ENCODE measurements around the gene GOLIM4. TPM values are rescaled to one million over a fixed set of nuclear protein-coding genes. Genes with fewer than 3 reads are reported as not detected.

GOLIM4 gene
- polyA plus RNA-seq, 1 experiment = 34.4 TPM

DNA sequence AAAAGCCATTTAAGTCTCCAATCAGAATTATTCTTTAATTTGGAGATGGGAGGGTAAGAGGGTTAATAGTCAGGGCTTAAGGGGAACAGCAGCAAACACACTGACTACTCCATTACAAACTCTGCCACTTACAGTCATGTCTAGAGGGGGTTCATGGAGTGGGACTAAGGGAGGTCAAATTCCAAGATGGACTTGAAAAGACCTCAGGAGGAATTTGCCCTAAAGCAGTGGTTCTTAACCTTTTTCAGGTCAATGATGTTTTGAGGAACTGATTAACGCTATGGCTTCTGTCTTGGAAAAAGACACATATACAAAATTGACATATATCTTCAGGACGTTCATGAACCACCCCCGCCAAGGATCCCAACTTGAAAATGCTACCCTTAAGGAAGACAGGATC, 13.9 kb downstream of the GOLIM4 start:
- ChIA-PET CTCF (interaction anchor here (1.2 to 1.9 kb wide), 2 partner anchors 34 to 41 kb away, joined by 6 to 7 read pairs; no protein-coding TSS in a partner anchor), POLR2A (interaction anchor here (1.5 kb wide), 1 partner anchor 15 kb away, joined by 4 read pairs; no protein-coding TSS in a partner anchor)
- H3K9me3 ChIP-seq (ENCODE audit: control insufficient read depth, insufficient read depth, low read length) = no peaks in the 10 kb centered on the region
- DNase-seq (ENCODE audit: low read depth, low spot score) = no peak
- H3K27me3 ChIP-seq (ENCODE audit: control insufficient read depth, insufficient read depth, low read length) = no peaks in the 10 kb centered on the region
- TF ChIP-seq, protein P1, sequence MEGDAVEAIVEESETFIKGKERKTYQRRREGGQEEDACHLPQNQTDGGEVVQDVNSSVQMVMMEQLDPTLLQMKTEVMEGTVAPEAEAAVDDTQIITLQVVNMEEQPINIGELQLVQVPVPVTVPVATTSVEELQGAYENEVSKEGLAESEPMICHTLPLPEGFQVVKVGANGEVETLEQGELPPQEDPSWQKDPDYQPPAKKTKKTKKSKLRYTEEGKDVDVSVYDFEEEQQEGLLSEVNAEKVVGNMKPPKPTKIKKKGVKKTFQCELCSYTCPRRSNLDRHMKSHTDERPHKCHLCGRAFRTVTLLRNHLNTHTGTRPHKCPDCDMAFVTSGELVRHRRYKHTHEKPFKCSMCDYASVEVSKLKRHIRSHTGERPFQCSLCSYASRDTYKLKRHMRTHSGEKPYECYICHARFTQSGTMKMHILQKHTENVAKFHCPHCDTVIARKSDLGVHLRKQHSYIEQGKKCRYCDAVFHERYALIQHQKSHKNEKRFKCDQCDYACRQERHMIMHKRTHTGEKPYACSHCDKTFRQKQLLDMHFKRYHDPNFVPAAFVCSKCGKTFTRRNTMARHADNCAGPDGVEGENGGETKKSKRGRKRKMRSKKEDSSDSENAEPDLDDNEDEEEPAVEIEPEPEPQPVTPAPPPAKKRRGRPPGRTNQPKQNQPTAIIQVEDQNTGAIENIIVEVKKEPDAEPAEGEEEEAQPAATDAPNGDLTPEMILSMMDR (IDR thresholded peaks at IDR 0.05; ENCODE audit: low read depth, low read length) = no peak
- H3K27ac ChIP-seq (ENCODE audit: low read depth, low read length) = no peak overlapping the region
- no peak overlapping the region for H3K4me3 ChIP-seq (ENCODE audit: low read depth, low read length)

DNA sequence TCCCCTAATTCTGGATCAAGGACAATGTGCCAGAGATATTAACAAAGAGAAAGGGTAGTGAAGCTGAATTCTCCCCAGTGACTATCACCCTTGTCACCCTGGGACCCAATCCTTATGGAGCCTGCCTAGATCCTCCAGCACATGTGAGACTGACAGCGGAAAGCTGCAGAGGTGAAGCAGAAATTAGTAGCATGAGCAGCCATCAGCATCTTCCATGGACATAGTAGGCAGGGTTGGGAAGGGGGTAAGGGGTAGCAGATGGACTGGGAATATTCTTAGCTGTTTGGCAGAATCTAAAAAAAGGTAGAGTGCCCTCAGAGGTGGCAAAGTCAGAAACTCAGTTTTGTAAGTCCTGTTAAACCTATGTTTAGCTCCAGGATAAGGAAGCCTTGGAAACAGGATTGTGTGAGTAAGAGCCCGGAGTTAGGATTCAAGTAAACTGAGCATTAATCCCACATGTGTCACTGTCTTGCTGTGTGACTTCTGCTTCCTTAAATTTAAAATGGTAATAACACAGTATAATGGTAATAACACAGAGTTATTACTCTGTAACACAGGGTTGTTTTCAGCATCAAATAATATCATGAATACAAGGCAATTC, 14.5 kb downstream of the GOLIM4 start:
- H3K4me3 ChIP-seq (ENCODE audit: low read depth, low read length) = no peak overlapping the region
- ChIA-PET POLR2A (interaction anchor here (1.5 kb wide), 1 partner anchor 15 kb away, joined by 4 read pairs; no protein-coding TSS in a partner anchor), CTCF (interaction anchor here (1.2 to 1.9 kb wide), 3 partner anchors 9 to 40 kb away, joined by 6 to 9 read pairs (median 7); no protein-coding TSS in a partner anchor)
- DNase-seq (ENCODE audit: low read depth, low spot score) = no peak
- no peak overlapping the region for H3K27ac ChIP-seq (ENCODE audit: low read depth, low read length)
- TF ChIP-seq, protein P1 (IDR thresholded peaks at IDR 0.05; ENCODE audit: low read depth, low read length) = no peak
- H3K9me3 ChIP-seq (ENCODE audit: control insufficient read depth, insufficient read depth, low read length) = no peaks in the 10 kb centered on the region
- no peaks in the 10 kb centered on the region for H3K27me3 ChIP-seq (ENCODE audit: control insufficient read depth, insufficient read depth, low read length)

DNA sequence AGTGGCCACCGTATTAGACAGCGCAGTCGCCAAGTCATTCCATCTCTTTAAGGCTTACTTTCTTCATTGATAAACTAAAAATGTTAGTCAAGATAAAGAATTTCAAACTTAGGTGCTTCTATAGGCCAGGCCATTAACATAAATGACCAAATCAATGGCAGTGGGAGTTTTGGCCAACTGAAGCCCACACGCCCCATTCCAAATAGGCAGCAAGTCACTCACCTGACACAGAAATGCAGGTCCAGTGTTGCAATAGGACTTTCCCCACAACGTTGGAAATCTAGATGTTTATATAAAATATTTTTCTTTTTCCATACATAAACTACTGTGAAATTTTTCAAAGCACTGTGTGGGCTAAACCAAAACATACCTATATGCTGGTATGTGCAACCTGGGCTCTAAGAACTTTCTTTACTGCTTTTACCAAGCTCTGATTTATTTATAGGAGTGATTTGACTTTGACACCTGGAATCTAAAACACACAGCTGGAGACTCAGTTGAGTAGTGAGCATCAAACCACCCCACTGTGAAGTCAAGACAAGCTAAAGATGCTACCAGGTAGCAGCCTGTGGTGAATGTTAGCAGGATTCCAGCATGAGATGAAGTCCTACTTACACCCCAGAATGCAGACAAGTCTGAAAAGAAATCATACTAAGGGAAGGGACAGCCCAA, 15.1 kb downstream of the GOLIM4 start:
- ChIA-PET CTCF (interaction anchor here (1.2 to 1.9 kb wide), 4 partner anchors 9 to 40 kb away, joined by 4 to 9 read pairs (median 6); no protein-coding TSS in a partner anchor), POLR2A (no interaction called here)
- TF ChIP-seq, protein P1 (IDR thresholded peaks at IDR 0.05; ENCODE audit: low read depth, low read length) = no peak
- DNase-seq (ENCODE audit: low read depth, low spot score) = no peak
- no peak overlapping the region for H3K4me3 ChIP-seq (ENCODE audit: low read depth, low read length)
- no peak overlapping the region for H3K27ac ChIP-seq (ENCODE audit: low read depth, low read length)
- H3K9me3 ChIP-seq (ENCODE audit: control insufficient read depth, insufficient read depth, low read length) = no peaks in the 10 kb centered on the region
- H3K27me3 ChIP-seq (ENCODE audit: control insufficient read depth, insufficient read depth, low read length) = no peaks in the 10 kb centered on the region

DNA sequence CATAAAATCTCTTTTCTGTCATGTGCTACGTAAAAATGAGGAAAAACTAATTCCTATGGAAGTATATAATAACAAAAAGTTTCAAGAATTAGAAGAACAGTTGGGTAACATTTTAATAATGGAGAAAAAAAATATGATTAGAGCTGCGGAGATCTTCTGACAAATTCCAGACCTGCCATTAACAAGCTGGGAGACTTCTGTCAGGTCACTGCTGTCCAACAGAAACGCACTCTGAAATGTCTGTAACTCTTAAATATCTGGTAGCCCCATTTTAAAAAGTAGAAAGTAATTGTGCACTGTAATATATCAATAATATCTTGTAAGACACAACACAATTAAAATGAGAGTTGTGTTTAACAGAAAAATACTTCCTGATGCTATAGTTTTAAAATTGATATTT, 15.7 kb downstream of the GOLIM4 start:
- no peak overlapping the region for H3K27ac ChIP-seq (ENCODE audit: low read depth, low read length)
- no peaks in the 10 kb centered on the region for H3K27me3 ChIP-seq (ENCODE audit: control insufficient read depth, insufficient read depth, low read length)
- no peaks in the 10 kb centered on the region for H3K9me3 ChIP-seq (ENCODE audit: control insufficient read depth, insufficient read depth, low read length)
- TF ChIP-seq, protein P1 (IDR thresholded peaks at IDR 0.05; ENCODE audit: low read depth, low read length) = no peak
- no peak for DNase-seq (ENCODE audit: low read depth, low spot score)
- no peak overlapping the region for H3K4me3 ChIP-seq (ENCODE audit: low read depth, low read length)
- ChIA-PET CTCF (interaction anchor here (1.6 to 1.9 kb wide), 3 partner anchors 10 to 33 kb away, joined by 4 to 9 read pairs (median 7); no protein-coding TSS in a partner anchor), POLR2A (no interaction called here)

DNA sequence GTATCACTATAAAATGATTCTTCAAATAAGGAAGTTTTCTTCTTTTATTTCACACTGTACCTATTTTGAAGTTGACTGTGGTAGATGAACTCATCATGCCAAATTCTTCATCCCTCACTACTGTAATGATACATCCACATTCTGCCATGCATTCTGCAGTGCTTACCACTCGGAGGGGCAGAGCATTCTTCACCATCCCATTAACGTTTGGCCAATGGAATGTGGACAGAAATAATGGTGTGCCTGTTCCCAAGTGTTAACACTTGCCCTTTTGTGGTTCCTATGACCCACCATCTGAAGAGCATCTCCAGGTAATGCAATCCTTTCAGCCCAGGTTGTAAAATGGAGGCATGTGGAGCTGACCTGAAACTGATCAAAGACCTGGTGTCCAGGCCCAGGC, 18.6 kb downstream of the GOLIM4 start:
- no peak overlapping the region for H3K27ac ChIP-seq (ENCODE audit: low read depth, low read length)
- no peaks in the 10 kb centered on the region for H3K9me3 ChIP-seq (ENCODE audit: control insufficient read depth, insufficient read depth, low read length)
- H3K27me3 ChIP-seq (ENCODE audit: control insufficient read depth, insufficient read depth, low read length) = no peaks in the 10 kb centered on the region
- TF ChIP-seq, protein P1 (IDR thresholded peaks at IDR 0.05; ENCODE audit: low read depth, low read length) = no peak
- H3K4me3 ChIP-seq (ENCODE audit: low read depth, low read length) = no peak overlapping the region
- ChIA-PET POLR2A (no interaction called here), CTCF (no interaction called here)
- DNase-seq (ENCODE audit: low read depth, low spot score) = no peak
